ENCODE results near the gene HEXIM1. TPM values are rescaled to one million over a fixed set of nuclear protein-coding genes. Genes with fewer than 3 reads are reported as not detected.

The HEXIM1 gene
- total RNA-seq, 1 donor from 2014 or later, result 22.6 TPM

DNA sequence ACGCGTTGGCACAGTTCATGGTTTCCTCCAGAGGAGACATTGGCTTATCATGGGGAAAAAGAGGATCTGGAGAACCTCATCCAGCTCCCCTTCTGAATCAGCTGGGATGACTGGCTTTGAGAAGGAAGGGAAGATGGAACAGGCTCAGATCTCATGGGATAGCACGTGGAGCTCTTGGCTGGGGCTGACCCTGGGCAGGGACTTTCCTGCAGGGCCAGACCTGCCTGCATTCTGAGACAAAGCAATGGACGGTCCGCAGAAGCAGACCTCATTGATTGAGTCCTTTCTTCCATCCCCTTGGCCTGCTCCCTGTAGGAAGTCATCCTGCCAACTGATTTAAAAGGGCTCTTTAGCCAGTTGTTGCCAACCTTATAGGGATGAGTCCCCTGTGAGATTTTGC is 42.2 kb upstream of the HEXIM1 start:
- Mint-ChIP-seq H3K4me1 (ENCODE audit: unreplicated experiment) (peaks cover 11% of the 10 kb centered on the region), H3K27ac (ENCODE audit: unreplicated experiment) (no peak overlapping the region), H3K4me3 (ENCODE audit: unreplicated experiment) (no peak overlapping the region), H3K27me3 (ENCODE audit: unreplicated experiment) (peaks cover 8% of the 10 kb centered on the region), H3K9me3 (ENCODE audit: unreplicated experiment) (no peaks in the 10 kb centered on the region), H3K36me3 (ENCODE audit: low read depth, unreplicated experiment) (peaks cover 43% of the 10 kb centered on the region)
- TF ChIP-seq, protein P1, sequence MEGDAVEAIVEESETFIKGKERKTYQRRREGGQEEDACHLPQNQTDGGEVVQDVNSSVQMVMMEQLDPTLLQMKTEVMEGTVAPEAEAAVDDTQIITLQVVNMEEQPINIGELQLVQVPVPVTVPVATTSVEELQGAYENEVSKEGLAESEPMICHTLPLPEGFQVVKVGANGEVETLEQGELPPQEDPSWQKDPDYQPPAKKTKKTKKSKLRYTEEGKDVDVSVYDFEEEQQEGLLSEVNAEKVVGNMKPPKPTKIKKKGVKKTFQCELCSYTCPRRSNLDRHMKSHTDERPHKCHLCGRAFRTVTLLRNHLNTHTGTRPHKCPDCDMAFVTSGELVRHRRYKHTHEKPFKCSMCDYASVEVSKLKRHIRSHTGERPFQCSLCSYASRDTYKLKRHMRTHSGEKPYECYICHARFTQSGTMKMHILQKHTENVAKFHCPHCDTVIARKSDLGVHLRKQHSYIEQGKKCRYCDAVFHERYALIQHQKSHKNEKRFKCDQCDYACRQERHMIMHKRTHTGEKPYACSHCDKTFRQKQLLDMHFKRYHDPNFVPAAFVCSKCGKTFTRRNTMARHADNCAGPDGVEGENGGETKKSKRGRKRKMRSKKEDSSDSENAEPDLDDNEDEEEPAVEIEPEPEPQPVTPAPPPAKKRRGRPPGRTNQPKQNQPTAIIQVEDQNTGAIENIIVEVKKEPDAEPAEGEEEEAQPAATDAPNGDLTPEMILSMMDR (IDR thresholded peaks at IDR 0.05; ENCODE audit: unreplicated experiment), result no peak
- no peak for DNase-seq (ENCODE audit: low spot score)

DNA sequence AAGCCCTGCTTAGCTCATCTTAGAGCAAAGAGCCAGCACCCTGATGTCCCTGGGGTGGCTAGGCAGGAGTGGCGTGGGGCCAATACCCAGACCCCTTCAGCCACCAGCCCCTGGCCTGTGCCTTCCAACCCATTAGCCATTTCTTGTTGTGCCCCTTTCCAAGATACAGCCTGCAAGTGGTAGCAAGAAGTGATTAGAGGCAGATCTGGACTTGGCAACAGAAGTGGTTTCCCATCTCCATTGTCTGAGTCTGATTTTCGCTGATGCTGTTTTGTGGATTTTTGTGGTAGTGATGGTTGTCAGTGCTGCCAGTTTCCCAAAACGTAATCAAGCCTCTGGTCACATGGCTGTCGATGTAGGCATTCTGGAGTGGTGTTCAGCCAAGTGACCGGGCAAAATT is 41.7 kb upstream of the HEXIM1 start:
- TF ChIP-seq, protein P1 (IDR thresholded peaks at IDR 0.05; ENCODE audit: unreplicated experiment), result no peak
- Mint-ChIP-seq H3K36me3 (ENCODE audit: low read depth, unreplicated experiment) (peaks cover 42% of the 10 kb centered on the region), H3K9me3 (ENCODE audit: unreplicated experiment) (no peaks in the 10 kb centered on the region), H3K27ac (ENCODE audit: unreplicated experiment) (no peak overlapping the region), H3K4me1 (ENCODE audit: unreplicated experiment) (peaks cover 13% of the 10 kb centered on the region), H3K27me3 (ENCODE audit: unreplicated experiment) (peaks cover 9% of the 10 kb centered on the region), H3K4me3 (ENCODE audit: unreplicated experiment) (no peak overlapping the region)
- no peak for DNase-seq (ENCODE audit: low spot score)

DNA sequence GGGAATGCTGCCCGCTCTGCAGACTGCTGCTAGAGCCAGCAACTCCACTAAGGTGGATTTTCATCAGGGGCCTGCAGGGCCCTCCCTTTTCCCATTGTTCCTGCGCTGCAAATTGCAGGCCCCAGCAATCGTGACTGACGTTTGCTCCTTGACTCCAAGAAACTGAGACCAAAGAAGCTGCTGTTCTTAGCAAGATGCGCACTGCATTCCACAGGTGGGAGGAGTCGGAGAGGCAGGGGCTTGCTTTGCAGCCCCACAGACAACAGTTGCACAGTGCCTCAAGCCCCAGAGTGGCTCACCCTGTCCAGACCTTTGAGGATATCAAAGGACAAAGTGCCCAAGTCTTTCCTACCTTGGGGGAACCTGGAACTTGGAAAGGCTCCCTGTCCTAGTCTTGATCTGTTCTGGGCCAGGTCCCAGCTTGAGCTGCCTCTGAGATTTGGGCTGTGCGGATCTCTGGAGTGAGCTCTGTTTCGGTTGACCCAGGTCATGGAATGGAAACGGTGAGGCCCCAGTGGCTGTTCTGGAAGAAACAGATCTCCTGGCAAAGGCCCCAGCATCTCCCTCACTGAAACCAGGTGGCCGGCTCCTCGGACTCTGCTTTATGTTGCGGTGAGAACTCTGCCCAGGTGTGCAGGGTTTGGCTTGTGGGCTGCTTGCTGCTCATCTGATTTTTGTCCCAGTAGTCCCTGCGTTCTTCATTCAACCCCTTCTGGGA is 40.8 kb upstream of the HEXIM1 start:
- H3K27ac Mint-ChIP-seq (ENCODE audit: unreplicated experiment), result no peak overlapping the region
- H3K4me3 Mint-ChIP-seq (ENCODE audit: unreplicated experiment), result no peak overlapping the region
- H3K9me3 Mint-ChIP-seq (ENCODE audit: unreplicated experiment), result no peaks in the 10 kb centered on the region
- H3K36me3 Mint-ChIP-seq (ENCODE audit: low read depth, unreplicated experiment), result peaks cover 34% of the 10 kb centered on the region
- peaks cover 13% of the 10 kb centered on the region for H3K4me1 Mint-ChIP-seq (ENCODE audit: unreplicated experiment)
- TF ChIP-seq, protein P1 (IDR thresholded peaks at IDR 0.05; ENCODE audit: unreplicated experiment), result no peak
- DNase-seq (ENCODE audit: low spot score), result no peak
- H3K27me3 Mint-ChIP-seq (ENCODE audit: unreplicated experiment), result peaks cover 9% of the 10 kb centered on the region

DNA sequence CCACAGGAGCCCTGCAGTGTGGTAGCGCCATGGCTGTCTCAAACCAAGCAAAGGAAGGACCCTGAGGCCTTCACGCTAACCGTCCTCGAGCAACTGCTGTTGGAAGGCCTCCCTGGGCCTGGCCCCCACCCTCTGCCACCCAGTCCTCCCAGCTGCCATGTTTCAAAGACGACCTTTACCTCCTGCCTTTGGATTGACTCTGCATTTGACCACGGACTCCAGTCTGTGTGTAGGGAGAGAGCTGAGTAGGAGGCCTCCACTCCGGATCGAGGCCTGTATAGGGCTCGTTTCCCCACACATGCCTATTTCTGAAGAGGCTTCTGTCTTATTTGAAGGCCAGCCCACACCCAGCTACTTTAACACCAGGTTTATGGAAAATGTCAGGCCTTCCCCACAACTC is 40.2 kb upstream of the HEXIM1 start:
- TF ChIP-seq, protein P1 (IDR thresholded peaks at IDR 0.05; ENCODE audit: unreplicated experiment), result no peak
- H3K27me3 Mint-ChIP-seq (ENCODE audit: unreplicated experiment), result peaks cover 9% of the 10 kb centered on the region
- H3K9me3 Mint-ChIP-seq (ENCODE audit: unreplicated experiment), result no peaks in the 10 kb centered on the region
- no peak overlapping the region for H3K27ac Mint-ChIP-seq (ENCODE audit: unreplicated experiment)
- peaks cover 30% of the 10 kb centered on the region for H3K36me3 Mint-ChIP-seq (ENCODE audit: low read depth, unreplicated experiment)
- DNase-seq (ENCODE audit: low spot score), result no peak
- no peak overlapping the region for H3K4me3 Mint-ChIP-seq (ENCODE audit: unreplicated experiment)
- H3K4me1 Mint-ChIP-seq (ENCODE audit: unreplicated experiment), result peaks cover 13% of the 10 kb centered on the region

All from endothelial cell (in vitro differentiated cells).